Stimulated activated CD4-positive, alpha-beta T cell treated with anti-CD3 and anti-CD28 coated beads, Interleukin-1b, Interleukin-23, amount 100 ng/mL, for 48 hours (primary cell): ENCODE results near the gene AGBL5.

ENCODE experiments used
- DNase-seq: peaks from one replicate; pipeline ENCODE4 v3.0.0-alpha.2; 2020

The AGBL5 gene

DNA sequence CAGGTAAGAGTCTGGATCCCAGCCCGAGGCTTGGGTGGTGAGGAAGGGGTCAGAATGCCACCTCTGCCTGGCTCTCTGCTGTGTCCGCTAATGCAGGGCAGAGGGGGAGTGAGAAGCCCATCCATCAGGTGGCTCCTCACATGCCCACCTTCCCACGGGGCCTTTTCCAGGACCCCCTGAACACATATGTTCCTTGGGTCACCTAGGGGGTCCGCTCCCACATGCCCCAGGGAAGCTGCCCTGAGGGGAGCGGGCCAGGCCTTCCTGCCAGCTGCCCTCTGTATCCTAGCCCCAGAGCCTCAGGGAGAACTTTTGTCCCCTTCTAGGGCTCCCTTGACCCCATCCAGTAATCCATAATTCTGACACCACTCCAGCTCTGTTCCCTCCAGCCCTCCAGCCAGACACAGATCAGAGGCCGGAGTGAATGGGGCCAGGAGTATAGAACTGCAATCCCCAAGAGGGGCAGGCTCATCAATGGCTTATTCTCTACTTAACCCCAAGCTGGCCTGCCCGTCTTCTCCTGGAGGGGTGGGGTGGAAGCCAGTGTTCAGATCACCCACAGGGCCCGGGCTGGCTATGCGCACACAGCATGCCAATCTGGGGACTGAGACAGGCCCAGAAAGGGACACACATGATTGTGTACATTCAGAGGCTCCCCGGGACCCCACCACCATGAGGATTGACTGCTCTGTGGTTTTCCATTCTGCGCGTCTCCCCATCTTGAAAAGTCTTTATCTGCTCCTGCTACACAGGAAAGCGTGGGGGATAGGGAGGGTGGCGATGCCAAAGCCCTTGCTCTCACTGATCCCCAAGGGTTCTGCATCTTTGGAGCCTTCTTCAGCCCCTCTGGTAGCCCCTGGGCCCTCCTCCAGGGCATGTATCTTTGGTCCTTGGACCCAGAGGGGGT, 28.0 kb downstream of the AGBL5 start:
- no peak for DNase-seq

- no peak for DNase-seq
Measured at GRCh38 chr2:27080140-27080469, 28.6 kb downstream of the AGBL5 start.

DNA sequence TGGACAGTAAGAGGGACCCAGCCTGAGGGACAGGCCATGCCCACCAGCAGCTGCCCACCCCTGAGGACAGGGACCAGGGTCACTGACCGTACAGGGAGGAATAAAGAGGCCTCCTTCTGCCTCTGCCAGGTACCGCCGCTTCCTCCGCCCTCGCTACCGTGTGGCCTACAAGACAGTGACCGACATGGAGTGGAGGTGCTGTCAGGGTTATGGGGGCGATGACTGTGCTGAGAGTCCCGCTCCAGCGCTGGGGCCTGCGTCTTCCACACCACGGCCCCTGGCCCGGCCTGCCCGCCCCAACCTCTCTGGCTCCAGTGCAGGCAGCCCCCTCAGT, 29.1 kb downstream of the AGBL5 start:
- DNase-seq, result no peak

DNA sequence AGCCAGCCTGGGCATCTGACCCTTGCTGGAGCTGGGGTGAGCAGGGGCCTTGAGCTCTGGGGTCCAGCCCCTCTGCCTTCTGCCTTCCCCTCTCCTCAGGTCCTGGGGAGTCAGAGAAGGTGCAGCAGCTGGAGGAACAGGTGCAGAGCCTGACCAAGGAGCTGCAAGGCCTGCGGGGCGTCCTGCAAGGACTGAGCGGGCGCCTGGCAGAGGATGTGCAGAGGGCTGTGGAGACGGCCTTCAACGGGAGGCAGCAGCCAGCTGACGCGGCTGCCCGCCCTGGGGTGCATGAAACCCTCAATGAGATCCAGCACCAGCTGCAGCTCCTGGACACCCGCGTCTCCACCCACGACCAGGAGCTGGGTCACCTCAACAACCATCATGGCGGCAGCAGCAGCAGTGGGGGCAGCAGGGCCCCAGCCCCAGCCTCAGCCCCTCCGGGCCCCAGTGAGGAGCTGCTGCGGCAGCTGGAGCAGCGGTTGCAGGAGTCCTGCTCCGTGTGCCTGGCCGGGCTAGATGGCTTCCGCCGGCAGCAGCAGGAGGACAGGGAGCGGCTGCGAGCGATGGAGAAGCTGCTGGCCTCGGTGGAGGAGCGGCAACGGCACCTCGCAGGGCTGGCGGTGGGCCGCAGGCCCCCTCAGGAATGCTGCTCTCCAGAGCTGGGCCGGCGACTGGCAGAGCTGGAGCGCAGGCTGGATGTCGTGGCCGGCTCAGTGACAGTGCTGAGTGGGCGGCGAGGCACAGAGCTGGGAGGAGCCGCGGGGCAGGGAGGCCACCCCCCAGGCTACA, 30.7 kb downstream of the AGBL5 start:
- no peak for DNase-seq

DNA sequence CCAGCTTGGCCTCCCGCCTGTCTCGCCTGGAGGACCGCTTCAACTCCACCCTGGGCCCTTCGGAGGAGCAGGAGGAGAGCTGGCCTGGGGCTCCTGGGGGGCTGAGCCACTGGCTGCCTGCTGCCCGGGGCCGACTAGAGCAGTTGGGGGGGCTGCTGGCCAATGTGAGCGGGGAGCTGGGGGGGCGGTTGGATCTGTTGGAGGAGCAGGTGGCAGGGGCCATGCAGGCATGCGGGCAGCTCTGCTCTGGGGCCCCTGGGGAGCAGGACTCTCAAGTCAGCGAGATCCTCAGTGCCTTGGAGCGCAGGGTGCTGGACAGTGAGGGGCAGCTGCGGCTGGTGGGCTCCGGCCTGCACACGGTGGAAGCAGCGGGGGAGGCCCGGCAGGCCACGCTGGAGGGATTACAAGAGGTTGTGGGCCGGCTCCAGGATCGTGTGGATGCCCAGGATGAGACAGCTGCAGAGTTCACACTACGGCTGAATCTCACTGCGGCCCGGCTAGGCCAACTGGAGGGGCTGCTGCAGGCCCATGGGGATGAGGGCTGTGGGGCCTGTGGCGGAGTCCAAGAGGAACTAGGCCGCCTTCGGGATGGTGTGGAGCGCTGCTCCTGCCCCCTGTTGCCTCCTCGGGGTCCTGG, 31.4 kb downstream of the AGBL5 start:
- no peak for DNase-seq

- no peak for DNase-seq
Measured at GRCh38 chr2:27083410-27084296, 32.2 kb downstream of the AGBL5 start.

DNA sequence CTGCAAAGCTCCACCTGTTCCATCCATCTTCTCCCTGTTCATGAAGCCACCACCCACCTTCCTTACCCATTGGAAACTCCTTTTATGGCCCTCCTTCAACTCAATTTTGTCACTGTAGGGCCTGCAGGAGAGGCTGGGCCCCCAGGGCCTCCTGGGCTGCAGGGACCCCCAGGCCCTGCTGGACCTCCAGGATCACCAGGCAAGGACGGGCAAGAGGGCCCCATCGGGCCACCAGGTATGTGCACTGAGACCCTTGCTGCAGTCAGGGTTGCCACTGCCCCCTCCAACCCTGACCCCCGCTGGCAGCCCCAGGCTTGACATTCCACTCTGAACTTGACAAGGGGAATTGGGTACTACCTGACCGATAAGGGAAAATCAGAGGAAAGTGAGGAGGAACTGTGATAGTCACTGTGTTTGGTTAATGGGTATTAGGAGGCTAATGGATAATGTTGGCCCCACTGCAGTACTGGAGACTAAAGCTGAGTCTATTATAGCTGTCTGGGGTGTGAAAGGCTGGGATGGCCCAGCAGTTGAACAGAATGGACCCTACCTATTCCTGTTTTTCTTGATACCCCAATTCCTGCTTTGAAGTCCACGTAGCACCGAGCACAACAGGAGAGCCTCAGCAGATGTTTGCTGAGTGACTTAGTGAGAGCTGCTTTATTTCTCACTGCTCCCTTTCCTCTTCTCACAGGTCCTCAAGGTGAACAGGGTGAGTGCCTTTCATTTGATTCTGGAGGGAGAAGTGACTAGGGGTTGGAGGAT, 33.0 kb downstream of the AGBL5 start:
- DNase-seq, result no peak

- no peak for DNase-seq
Measured at GRCh38 chr2:27085062-27085672, 33.7 kb downstream of the AGBL5 start.

GRCh38 chr2:27085673-27086089, 34.2 kb downstream of the AGBL5 start:
- no peak for DNase-seq

- DNase-seq, result peak; percentile 97
Measured at GRCh38 chr2:27086090-27086723, 34.7 kb downstream of the AGBL5 start.

DNA sequence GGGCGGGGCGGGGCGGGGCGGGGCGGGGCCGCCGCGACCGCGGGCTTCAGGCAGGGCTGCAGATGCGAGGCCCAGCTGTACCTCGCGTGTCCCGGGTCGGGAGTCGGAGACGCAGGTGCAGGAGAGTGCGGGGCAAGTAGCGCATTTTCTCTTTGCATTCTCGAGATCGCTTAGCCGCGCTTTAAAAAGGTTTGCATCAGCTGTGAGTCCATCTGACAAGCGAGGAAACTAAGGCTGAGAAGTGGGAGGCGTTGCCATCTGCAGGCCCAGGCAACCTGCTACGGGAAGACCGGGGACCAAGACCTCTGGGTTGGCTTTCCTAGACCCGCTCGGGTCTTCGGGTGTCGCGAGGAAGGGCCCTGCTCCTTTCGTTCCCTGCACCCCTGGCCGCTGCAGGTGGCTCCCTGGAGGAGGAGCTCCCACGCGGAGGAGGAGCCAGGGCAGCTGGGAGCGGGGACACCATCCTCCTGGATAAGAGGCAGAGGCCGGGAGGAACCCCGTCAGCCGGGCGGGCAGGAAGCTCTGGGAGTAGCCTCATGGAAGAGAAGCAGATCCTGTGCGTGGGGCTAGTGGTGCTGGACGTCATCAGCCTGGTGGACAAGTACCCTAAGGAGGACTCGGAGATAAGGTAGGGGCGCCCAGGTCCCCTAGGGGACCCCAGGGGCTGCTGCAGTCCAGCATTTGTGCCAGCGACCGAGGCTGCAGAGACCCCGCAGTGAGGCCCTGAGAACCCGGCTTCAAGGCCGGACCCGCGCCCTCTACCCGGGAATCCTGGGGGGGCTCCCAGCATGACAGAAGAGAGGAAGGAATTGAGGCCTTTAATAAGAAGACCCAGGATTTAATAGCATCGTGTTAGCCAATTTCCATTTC, 35.5 kb downstream of the AGBL5 start, which contains the start of gene KHK:
Gene KHK, plus strand, starts transcription at position 49 of the 870 bp plus-strand sequence. Its CDS starts 488 bp downstream, at position 537.
- DNase-seq, result peak; percentile 32

GRCh38 chr2:27087823-27088410, 36.4 kb downstream of the AGBL5 start:
- no peak for DNase-seq

GRCh38 chr2:27088634-27089033, 37.2 kb downstream of the AGBL5 start:
- no peak for DNase-seq

GRCh38 chr2:27089111-27089954, 37.9 kb downstream of the AGBL5 start:
- no peak for DNase-seq

GRCh38 chr2:27091746-27092695, 40.6 kb downstream of the AGBL5 start:
- DNase-seq, result no peak

- no peak for DNase-seq
Measured at GRCh38 chr2:27092696-27093429, 41.4 kb downstream of the AGBL5 start.
